IPS-11a (cell line): Measurements from ENCODE around the gene SGTB.
"Not testable (repeated sequence)": the region's sequence is repeated elsewhere in the genome, so short reads cannot be mapped to it uniquely, and the experiment has no call there.

ENCODE experiments used
- H3K4me3 ChIP-seq: one replicate; pipeline ENCODE4 v1.5.1; 2013; ENCODE audit warnings: low read depth, low read length, control low read depth

Gene SGTB

DNA sequence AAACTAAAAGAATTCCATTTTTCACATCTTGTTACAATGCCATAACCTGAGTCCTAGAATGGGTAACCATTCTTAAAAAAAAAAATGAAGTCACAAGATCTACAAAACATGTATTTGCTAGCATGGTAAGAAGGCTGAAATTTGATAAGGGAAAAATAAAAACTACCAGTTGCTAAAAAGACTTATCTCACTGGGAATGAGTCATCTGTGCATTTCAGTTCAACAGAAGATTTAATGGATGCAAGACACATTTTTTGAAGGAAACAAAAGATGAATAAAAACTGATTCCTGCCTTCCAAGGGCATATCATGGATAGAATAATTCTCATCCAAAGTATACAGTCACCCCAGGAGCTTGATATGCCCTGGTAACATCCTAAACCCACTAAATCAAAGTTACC, 47.2 kb downstream of the SGTB start:
- no peak overlapping the region for H3K4me3 ChIP-seq

DNA sequence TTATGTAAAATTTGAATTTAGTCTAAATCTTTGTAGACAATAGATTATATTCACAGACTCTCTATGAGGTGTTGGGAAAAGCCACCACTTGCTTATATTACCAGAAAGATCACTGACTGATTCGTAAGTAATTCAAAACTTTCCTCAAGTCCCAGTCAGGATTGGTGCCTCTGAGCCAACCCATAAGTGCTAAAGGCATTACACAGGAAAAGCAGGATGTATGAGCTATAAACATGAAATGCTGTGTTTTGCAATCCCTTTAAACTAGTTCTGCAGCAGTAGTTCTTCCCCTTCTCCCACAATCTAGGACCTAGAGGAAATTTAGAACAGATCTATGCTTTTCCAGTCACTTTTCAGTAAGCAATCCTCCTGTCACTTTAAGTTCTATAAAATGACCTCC, 49.1 kb downstream of the SGTB start:
- no peak overlapping the region for H3K4me3 ChIP-seq

DNA sequence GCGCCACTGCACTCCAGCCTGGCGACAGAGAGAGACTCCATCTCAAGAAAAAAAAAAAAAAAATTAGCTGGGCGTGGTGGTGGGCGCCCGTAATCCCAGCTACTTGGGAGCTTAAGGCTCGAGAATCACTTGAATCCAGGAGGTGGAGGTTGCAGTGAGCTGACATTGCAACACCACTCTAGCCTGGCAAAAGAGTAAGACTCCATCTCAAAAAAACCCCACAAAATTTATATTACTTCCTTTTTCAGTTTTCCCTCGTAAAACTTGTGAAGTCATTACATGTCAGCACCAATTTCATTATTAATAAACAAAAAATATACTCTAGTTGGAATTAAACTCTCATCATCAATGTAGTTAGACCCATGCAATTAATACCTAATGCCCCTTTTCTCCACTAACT, 53.2 kb downstream of the SGTB start:
- H3K4me3 ChIP-seq = no peak overlapping the region

DNA sequence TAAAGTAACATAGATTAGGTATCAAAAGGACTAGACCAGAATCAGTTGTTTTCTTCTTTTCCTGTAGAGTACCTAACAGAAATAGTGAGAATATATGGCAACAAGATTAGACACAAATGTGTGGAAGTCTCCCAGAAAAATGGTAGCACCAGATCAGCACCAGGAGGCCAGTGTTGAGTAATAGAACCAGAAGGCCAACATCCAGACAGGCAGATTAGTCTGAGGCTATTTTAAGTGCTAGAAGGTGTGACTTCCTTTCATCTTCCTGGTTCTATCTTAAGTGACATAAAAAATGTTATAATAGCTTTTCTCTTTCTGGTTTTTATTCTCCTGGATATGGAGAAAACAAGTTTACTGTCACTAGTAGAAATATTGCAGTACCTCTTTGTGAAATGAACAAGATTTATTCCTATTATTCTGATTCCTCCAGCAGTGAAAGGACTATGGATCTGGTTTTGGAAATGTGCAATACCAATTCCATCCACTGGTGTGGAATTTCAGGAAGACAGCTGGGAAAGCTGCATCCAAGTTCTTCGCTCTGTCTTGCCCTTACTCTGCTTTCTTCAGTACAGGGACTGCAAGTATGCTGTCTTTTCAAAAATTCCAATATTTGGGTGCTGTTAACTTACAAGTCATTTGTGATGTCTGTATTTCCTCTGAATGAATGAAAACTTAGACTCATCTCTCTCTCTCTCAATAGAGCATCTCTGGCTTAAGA, 57.9 kb downstream of the SGTB start:
- H3K4me3 ChIP-seq = no peak overlapping the region

DNA sequence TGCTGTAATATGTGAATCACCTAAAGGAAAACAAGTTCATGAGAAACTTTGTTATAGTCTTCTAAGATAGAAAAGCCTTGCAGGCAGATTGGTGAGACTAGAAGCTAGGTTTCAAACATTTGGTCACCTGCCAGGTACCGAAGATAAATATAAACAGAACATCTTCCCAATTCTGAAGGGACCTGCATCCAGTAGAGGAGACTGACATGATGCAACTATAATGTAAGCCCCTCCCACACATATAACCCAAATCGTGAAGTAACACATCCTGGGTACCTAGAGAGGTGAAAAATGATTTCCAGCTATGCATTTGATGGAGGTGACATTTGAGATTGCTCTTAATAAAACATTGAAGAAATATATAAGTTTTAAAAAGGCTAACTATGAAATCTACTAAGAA, 67.2 kb downstream of the SGTB start:
- no peak overlapping the region for H3K4me3 ChIP-seq

DNA sequence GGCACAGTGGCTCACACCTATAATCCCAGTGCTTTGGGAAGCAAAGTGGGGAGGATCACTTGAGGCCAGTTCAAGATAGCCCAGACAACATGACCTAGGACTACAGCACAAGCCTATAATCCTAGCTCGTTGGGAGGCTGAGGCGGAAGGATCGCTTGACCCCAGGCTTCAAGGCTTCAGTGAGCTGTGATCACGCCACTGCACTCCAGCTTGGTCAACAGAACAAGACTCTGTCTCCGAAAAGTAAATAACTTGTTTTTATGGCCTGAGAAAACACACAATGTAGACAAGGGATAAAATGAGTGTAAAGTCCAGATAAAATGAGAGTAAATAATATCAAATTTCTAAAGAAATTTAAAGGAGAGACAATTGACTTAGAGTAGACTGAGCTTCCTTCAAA, 70.8 kb downstream of the SGTB start:
- no peak overlapping the region for H3K4me3 ChIP-seq

DNA sequence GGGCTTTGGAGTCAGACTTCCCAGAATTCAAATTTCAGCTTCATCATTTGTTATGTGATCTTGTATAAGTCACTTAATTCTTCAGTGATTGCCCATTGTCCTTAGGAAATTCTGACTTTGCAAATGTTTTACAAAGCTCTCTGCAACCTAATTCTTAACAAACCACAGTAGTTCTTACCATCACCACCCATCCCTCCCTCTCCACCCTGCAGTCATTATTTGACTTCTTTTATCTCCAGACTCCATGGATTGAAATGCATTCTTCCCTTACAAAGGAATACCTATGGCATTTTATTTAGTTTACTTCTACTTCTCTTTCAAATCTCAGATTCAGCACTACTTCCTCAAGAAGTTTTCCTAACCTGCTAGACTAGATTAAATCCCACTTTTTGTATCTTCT, 74.0 kb downstream of the SGTB start:
- no peak overlapping the region for H3K4me3 ChIP-seq

DNA sequence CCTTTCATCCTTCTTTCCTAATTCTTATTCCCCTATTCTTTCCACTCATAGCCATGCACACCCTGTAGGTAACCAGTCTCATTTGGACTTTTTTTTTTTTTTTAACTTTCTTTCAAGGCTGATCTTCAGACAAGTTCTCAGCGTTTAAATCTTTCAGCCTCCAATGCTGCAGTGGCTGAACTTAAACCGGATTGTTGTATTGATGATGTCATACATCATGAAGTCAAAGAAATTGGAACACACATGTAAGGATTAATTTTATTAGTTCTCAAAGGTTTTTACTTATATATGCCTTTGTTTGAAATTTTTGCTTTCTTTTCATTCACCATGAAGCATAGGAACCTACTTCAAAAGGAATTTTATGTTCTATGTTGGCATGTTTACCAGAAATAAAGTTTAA, 75.0 kb downstream of the SGTB start:
- no peak overlapping the region for H3K4me3 ChIP-seq

DNA sequence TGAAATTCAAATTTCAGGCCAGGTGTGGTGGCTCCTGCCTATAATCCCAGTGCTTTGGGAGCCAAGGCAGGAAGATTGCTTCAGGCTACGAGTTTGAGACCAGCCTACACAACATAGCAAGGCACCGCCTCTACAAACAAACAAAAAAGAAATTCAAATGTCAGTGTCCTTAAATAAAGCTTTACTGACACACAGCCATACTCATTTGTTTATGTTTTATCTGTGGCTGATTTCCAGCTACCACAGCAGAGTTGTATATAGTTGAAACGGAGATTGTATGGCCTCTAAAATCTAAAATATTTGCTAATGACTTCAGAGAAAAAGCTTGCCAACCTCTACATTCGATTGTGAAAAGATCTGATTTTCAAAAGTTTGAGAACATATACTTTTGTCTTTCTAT, 81.7 kb downstream of the SGTB start:
- H3K4me3 ChIP-seq = no peak overlapping the region

DNA sequence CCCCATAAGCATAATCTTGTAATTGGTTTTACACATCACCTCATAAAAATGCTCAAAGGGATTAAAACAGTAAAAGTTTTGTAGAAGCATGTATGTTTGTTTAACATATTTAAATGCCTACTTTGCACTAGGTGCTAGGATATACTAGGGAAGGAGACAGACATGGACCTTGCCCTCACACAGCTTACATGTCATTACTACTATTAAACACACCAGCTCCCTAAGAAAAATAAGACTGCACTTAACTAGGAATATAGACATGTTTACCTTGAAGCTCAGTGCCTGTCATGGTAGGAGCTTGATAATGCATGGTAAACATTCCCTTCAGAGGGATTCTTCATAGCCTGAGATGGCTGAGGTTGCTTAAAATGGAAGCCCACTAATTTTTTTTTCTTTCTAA, 90.9 kb downstream of the SGTB start:
- H3K4me3 ChIP-seq = no peak overlapping the region

DNA sequence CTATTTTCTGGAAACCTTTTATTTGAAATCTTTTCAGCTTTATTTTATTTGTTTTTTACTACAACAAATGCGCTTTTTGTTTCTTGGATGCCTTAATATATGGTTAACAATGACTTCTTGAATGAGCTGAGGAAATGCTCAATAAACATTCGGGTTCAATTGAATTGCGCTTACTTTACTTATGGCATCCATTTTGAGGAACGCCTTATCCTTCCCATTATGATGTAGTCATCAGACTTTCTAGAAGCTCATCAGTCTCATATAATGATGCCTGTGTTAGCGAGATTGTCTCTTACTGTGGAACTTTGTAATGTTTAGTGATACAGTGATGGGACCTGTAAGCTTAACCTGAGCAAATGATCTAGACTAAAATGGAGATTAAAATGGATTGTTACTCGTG, 96.2 kb downstream of the SGTB start:
- H3K4me3 ChIP-seq = peak overlapping the region; percentile 90

DNA sequence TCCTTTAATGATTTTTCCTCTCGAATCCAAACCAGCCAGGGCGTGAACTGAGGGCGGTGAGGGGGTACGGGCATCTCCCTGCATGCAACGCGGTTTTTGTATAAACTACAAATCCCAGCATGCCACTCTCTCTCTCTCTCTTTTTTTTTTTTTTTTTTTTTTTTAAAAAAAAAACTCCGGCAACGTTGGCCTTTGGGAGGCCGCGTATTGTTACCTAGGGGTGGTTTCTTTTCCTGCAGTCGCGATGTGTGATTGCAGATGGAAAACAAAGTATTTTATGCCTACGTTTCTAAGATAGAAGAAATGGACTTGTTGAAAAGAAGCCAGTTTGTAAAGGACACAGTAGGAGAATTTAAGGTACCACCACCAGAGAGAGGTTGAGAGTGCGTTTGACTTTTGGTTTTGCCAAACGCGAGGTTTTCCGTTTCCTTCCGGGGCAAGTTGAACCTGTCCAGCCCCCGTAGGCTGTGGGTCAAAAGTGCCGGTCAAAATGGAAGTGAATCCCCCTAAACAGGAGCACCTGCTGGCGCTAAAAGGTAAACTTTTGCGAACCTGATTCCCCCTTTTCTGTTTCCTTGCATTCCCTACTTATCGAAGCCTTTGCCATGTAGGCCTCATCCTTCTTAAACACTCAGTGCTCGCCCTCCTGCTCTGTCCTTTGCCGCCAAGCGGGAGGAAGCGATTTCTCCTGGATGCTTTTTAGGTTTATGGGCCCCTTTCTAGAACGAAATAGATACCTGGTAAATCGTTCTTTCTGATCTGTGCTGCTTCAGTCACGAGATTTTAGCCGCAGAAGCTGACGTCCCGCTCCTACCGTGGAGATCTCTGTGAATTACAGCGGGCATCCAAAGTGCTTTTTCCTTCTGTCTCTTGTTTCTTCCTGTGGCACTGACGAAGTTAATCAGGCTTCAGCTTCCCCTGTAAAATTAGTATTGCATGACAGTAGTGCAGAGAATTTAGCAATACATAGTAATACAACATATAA, 97.0 kb downstream of the SGTB start, which contains the start of the genes SHLD3 and TRAPPC13:
TSS of gene SHLD3 (plus strand) at position 457 of the 985 bp plus-strand sequence. CDS start 4,561 bp downstream, outside the sequence.
TSS of gene TRAPPC13 (plus strand) at position 457 of the 985 bp plus-strand sequence. CDS start at position 491, 34 bp downstream.
- H3K4me3 ChIP-seq = peak within 1 kb of the TSS; percentile 90

DNA sequence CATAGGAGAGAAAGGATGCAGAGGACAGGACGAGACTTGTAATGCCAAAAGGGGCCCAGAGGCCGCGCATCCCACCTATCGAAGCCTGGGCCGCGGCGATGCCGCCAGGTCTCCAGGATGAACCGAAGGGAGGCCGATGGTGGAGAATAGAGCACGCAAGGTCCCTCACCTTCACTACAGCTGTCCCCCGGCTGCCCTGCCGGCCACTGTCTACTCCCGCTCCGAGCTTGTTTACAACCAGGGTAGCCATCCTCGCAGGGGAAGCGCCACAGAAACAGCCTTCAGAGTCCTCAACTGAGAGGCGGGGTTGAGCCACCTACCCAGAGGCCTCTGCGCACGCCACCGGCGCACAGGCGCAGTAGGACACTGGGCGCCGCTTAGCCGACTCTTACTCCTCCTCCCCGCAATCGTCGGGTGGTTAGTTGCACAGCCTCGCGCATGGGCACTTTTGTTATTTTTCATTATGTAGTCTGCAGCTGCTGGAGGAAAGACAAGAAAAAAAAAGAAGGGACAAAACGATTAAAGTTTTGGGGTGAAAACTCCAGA, 97.8 kb downstream of the SGTB start, which contains the start of gene TRIM23:
TSS of gene TRIM23 (minus strand) at position 309 of the 546 bp plus-strand sequence. CDS start at position 250, 59 bp downstream.
- peak within 1 kb of the TSS; percentile 90 for H3K4me3 ChIP-seq

DNA sequence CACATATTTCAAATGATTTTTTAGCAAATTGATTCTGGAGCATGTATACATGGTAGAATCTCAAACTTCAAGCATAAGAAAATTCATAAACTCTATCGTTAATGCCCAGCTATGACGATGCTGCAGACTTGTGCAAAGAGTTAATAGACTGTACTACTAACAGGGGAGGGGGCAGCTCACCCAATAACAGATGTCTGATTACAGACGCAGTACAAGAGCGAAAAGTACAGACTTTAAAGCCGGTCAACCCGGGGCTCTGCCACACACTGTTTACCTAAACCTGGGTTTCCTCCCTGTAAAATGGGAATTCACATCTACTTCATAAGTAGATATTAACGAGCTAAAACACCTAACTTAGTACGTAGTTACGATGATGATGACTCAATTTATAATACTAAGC, 98.4 kb downstream of the SGTB start:
- H3K4me3 ChIP-seq = peak overlapping the region; percentile 90

DNA sequence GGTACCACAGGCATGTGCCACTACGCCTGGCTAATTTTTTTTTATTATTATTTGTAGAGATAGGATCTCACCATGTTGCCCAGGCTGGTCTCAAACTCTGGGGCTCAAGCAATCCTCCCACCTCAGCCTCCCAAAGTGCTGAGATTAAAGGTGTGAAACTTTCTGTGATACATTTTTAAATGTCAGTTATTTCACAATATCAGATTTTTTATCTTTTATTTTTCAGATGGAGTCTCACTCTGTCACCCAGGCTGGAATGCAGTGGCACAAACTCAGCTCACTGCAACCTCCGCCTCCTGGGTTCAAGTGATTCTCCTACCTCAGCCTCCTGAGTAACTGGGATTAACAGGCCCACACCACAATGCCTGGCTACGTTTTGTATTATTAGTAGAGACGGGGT, 99.9 kb downstream of the SGTB start:
- H3K4me3 ChIP-seq = not testable (repeated sequence)

DNA sequence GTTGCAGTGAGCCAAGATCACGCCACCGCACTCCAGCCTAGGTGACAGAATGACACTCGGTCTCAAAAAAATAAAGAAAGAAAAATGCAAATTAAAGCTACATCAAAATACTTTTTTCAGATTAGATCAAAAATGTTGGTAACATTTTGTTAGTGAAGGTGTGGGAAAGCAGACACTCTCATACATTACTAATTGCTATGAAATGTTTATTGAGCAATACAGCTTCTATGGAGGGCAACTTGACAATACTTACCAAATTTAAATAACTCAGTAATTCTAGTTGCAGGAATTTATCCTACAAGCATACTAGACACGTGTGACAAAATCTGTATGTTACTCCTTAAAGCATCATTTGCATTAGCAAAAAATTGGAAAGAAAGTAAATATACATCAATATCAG, 101.9 kb downstream of the SGTB start:
- no peak overlapping the region for H3K4me3 ChIP-seq
